ENCODE results near the gene RAPSN. TPM values are rescaled to one million over a fixed set of nuclear protein-coding genes. Genes with fewer than 3 reads are reported as not detected.

The RAPSN gene
- total and polyA plus RNA-seq, 8 donors, result 0.18 to 0.92 (median 0.33) TPM

GRCh38 chr11:47415949-47416472, 32.9 kb downstream of the RAPSN start:
- peaks cover 0 to 40% (median 16%) of the 10 kb centered on the region in 3 donors for H3K36me3 ChIP-seq
- intact Hi-C loops (cut with DNase I), result no loop called here
- DNase-seq (peak in 4 of 6 donors; percentile 64 to 83 (median 74)), ATAC-seq (peak; percentile 63 to 79 (median 73)), FAIRE-seq (no peak)
- no peaks in the 10 kb centered on the region for H3K27me3 ChIP-seq
- H3K27ac ChIP-seq, result peak overlapping the region; percentile 59 to 67 (median 64)
- peaks cover 0 to 8% (median 0%) of the 10 kb centered on the region in 3 donors for H3K4me1 ChIP-seq
- no peak overlapping the region for H3K4me3 ChIP-seq
- no peaks in the 10 kb centered on the region for H3K9me3 ChIP-seq
- WGBS, 2 donors, result 27 to 32% methylated on average over 13 of the region's 13 CpGs
- TF ChIP-seq, protein P1, sequence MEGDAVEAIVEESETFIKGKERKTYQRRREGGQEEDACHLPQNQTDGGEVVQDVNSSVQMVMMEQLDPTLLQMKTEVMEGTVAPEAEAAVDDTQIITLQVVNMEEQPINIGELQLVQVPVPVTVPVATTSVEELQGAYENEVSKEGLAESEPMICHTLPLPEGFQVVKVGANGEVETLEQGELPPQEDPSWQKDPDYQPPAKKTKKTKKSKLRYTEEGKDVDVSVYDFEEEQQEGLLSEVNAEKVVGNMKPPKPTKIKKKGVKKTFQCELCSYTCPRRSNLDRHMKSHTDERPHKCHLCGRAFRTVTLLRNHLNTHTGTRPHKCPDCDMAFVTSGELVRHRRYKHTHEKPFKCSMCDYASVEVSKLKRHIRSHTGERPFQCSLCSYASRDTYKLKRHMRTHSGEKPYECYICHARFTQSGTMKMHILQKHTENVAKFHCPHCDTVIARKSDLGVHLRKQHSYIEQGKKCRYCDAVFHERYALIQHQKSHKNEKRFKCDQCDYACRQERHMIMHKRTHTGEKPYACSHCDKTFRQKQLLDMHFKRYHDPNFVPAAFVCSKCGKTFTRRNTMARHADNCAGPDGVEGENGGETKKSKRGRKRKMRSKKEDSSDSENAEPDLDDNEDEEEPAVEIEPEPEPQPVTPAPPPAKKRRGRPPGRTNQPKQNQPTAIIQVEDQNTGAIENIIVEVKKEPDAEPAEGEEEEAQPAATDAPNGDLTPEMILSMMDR (IDR thresholded peaks at IDR 0.05), result no peak

- Histone ChIP-seq H3K9me3 (no peaks in the 10 kb centered on the region), H3K27me3 (no peaks in the 10 kb centered on the region), H3K27ac (peak overlapping the region; percentile 59 to 67 (median 64)), H3K4me1 (peaks cover 0 to 8% (median 0%) of the 10 kb centered on the region in 3 donors), H3K4me3 (no peak overlapping the region), H3K36me3 (peaks cover 0 to 32% (median 8%) of the 10 kb centered on the region in 3 donors)
- no peak for ATAC-seq
- TF ChIP-seq, protein P1 (IDR thresholded peaks at IDR 0.05), result no peak
- intact Hi-C loops (cut with DNase I), result no loop called here
- no peak for FAIRE-seq
- 89 to 90% methylated on average over 31 of the region's 31 CpGs for WGBS, 2 donors
- no peak for DNase-seq
Observed at GRCh38 chr11:47415091-47415854, 33.7 kb downstream of the RAPSN start.

DNA sequence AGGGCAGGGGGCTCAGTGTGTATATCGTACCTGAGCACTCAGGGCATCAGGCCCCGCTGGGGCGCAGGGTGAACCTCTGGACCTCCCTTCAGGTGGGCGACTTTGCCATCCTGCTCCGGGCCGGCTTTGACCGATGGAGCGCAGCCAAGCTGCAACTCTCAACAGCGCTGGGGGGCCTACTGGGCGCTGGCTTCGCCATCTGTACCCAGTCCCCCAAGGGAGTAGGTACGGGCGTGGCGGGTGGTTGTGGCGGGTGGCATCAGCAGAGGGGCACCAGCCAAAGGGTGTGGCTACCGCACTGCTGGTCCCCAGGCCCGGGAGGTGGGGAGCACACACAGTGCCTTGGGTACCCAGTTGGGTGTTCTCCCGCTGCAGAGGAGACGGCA, 34.3 kb downstream of the RAPSN start:
- DNase-seq, result peak in 1 of 6 donors; percentile 82
- no peak for FAIRE-seq
- Histone ChIP-seq H3K9me3 (no peaks in the 10 kb centered on the region), H3K36me3 (peaks cover 0 to 26% (median 7%) of the 10 kb centered on the region in 3 donors), H3K27ac (no peak overlapping the region), H3K4me1 (peaks cover 0 to 10% (median 3%) of the 10 kb centered on the region in 3 donors), H3K4me3 (no peak overlapping the region), H3K27me3 (no peaks in the 10 kb centered on the region)
- 88 to 92% methylated on average over 18 to 19 of the region's 19 CpGs for WGBS, 2 donors
- ATAC-seq, result no peak
- intact Hi-C loops (cut with DNase I), result no loop called here
- TF ChIP-seq, protein P1 (IDR thresholded peaks at IDR 0.05), result no peak

DNA sequence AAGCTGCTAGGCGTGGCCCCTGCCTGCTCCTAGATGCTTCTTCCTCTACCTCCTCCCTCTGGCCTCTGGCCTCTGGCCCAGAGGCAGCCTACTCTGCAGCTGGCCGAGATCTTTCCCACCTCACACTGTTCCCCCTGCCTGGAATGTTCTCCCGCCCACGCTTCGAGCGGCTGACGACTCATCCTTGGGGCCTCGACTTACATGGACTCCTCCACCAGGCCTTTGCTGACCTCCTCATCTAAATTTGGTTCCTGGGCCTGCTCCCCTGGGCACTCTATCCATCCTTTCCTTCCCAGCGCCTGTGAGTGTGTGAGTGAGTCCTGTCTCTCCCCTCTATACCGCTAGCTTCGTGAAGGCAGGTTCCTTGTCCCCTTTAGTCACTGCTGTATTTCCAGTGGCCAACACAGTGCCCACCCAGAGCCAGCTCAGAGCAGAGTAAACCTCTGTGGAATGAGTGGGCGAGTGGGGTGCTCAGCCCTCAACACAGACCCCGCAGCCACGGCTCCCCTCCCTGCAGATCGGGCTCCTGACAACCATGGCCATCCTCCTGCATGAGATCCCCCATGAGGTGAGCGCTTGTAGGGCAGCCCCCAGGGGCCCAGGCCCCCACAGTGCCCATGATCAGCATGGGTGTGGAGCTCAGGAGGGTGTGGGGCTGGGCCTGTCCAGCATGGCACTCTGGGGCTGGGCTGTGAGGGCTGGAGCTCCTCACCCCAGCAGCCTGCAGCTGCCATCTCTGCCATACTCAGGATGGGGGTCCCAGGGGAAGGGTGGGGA, 34.8 kb downstream of the RAPSN start:
- FAIRE-seq (no peak), DNase-seq (peak in 2 of 6 donors; percentile 36 to 58), ATAC-seq (no peak)
- H3K4me1 ChIP-seq, result peaks cover 5 to 14% (median 6%) of the 10 kb centered on the region in 3 donors
- 81 to 83% methylated on average over 16 of the region's 16 CpGs for WGBS, 2 donors
- H3K4me3 ChIP-seq, result no peak overlapping the region
- H3K27me3 ChIP-seq, result no peaks in the 10 kb centered on the region
- no peaks in the 10 kb centered on the region for H3K9me3 ChIP-seq
- intact Hi-C loops (cut with DNase I), result no loop called here
- TF ChIP-seq, protein P1 (IDR thresholded peaks at IDR 0.05), result no peak
- no peak overlapping the region for H3K27ac ChIP-seq
- peaks cover 0 to 24% (median 7%) of the 10 kb centered on the region in 3 donors for H3K36me3 ChIP-seq

All from pancreas (tissue), 10 donors.